IPS-18a (cell line): Measurements from ENCODE around the gene PGAP6.
"Not testable (repeated sequence)": the region's sequence is repeated elsewhere in the genome, so short reads cannot be mapped to it uniquely, and the experiment has no call there.

Experiments
- H3K27ac ChIP-seq: one replicate; pipeline ENCODE4 v1.5.1; 2013; ENCODE audit warnings: low read length
- H3K27me3 ChIP-seq: one replicate; pipeline ENCODE4 v1.6.1; 2013; ENCODE audit warnings: mild to moderate bottlenecking, low read length; ENCODE audit not compliant: control insufficient read depth, insufficient read depth
- H3K36me3 ChIP-seq: one replicate; pipeline ENCODE4 v1.6.1; 2013; ENCODE audit warnings: low read depth, low read length; ENCODE audit not compliant: control insufficient read depth
- H3K4me1 ChIP-seq: one replicate; pipeline ENCODE4 v1.6.1; 2013; ENCODE audit warnings: low read depth, low read length; ENCODE audit not compliant: control insufficient read depth
- H3K4me3 ChIP-seq: one replicate; pipeline ENCODE4 v1.5.1; 2013; ENCODE audit warnings: low read length
- H3K9ac ChIP-seq: one replicate; pipeline ENCODE4 v1.6.1; 2013; ENCODE audit warnings: mild to moderate bottlenecking, low read length, moderate library complexity
- H3K9me3 ChIP-seq: one replicate; pipeline ENCODE4 v1.6.1; 2013; ENCODE audit warnings: low read depth, low read length; ENCODE audit not compliant: control insufficient read depth

Gene PGAP6

GRCh38 chr16:336269-336668 lies 45.5 kb downstream of the PGAP6 start:
- no peaks in the 10 kb centered on the region for H3K27me3 ChIP-seq
- H3K9ac ChIP-seq = no peak overlapping the region
- H3K9me3 ChIP-seq = no peaks in the 10 kb centered on the region
- no peak overlapping the region for H3K4me3 ChIP-seq
- H3K36me3 ChIP-seq = no peaks in the 10 kb centered on the region
- H3K27ac ChIP-seq = no peak overlapping the region
- no peaks in the 10 kb centered on the region for H3K4me1 ChIP-seq

GRCh38 chr16:334861-335632 lies 46.7 kb downstream of the PGAP6 start:
- not testable (repeated sequence) for H3K9me3 ChIP-seq, H3K36me3 ChIP-seq, H3K27me3 ChIP-seq, H3K4me3 ChIP-seq, H3K4me1 ChIP-seq, H3K9ac ChIP-seq, H3K27ac ChIP-seq

DNA sequence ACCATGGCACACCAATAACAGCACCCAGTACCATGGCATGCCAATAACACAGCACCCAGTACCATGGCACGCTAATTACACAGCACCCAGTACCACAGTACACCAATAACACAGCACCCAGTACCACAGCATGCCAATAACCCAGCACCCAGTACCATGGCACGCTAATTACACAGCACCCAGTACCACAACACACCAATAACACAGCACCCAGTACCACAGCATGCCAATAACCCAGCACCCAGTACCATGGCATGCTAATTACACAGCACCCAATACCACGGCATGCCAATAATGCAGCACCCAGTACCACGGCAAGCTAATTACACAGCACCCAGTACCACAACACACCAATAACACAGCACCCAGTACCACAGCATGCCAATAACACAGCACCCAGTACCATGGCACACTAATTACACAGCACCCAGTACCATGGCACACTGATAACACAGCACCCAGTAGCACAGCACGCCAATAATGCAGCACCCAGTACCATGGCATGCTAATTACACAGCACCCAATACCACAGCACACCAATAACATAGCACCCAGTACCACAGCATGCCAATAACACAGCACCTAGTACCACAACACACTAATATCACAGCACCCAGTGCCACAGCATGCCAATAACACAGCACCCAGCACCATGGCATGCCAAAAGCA lies 47.5 kb downstream of the PGAP6 start:
- H3K36me3 ChIP-seq, H3K27me3 ChIP-seq, H3K9me3 ChIP-seq, H3K9ac ChIP-seq, H3K27ac ChIP-seq, H3K4me1 ChIP-seq, H3K4me3 ChIP-seq: not testable (repeated sequence)

GRCh38 chr16:333406-334094 lies 48.2 kb downstream of the PGAP6 start:
- Histone ChIP-seq H3K36me3 (no peaks in the 10 kb centered on the region), H3K9me3 (no peaks in the 10 kb centered on the region), H3K4me3 (no peak overlapping the region), H3K9ac (no peak overlapping the region), H3K4me1 (no peaks in the 10 kb centered on the region), H3K27me3 (no peaks in the 10 kb centered on the region), H3K27ac (no peak overlapping the region)

DNA sequence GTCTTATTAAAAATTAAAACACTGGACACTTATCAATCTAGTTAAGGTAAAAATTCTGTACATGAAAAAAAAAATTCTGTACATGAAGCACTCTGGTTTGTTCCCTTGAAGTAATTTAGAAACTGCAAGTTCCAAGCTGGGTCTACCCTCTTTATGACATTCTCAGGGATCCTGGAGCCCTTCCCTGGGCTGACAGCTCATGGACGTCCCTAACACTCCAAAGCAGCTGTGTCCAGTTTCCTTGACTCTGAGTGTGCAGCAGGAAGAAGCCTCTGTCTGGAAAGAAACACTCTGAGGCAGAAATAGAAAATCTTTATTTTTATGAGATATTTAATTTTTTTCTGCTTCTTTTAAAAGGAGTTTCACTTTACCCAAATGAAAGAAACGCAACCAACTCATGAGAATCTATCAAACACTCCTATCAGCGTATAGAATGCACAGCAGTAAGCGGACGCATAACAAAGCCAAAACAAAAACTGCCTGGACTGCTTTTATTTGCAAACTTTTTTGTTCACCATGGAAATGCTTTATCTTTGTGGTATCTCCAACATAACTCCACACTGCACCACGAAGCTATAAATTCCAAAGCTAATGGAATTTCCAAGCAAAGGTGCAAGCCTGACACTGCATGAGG lies 50.5 kb downstream of the PGAP6 start:
- not testable (repeated sequence) for H3K27ac ChIP-seq, H3K9me3 ChIP-seq

DNA sequence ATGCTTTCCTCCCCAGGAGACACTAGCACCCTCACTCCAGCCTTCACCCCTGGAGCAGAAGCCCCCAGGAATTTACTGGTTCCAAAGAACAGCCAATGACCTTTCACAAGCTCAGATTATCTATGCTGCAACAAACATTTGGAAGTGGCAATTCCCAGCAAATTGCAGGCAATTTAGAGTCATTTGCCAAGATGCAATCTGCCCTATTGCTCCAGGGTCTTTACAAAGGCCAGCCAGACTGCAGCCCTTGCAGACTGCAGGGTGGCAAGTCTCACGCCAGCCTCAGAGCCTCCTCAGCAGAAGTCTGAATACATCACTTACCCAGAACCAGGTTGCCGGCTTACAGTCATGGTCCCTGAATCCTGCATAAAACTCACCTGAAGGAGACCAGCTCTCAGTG lies 51.0 kb downstream of the PGAP6 start:
- Histone ChIP-seq H3K4me3 (no peak overlapping the region), H3K27me3 (no peaks in the 10 kb centered on the region), H3K36me3 (no peaks in the 10 kb centered on the region), H3K4me1 (no peaks in the 10 kb centered on the region), H3K9me3 (no peaks in the 10 kb centered on the region), H3K9ac (no peak overlapping the region), H3K27ac (no peak overlapping the region)

More for the DNA sequence above, 50.5 kb downstream of the PGAP6 start:
- H3K27me3 ChIP-seq, H3K36me3 ChIP-seq, H3K4me3 ChIP-seq, H3K4me1 ChIP-seq, H3K9ac ChIP-seq: not testable (repeated sequence)

DNA sequence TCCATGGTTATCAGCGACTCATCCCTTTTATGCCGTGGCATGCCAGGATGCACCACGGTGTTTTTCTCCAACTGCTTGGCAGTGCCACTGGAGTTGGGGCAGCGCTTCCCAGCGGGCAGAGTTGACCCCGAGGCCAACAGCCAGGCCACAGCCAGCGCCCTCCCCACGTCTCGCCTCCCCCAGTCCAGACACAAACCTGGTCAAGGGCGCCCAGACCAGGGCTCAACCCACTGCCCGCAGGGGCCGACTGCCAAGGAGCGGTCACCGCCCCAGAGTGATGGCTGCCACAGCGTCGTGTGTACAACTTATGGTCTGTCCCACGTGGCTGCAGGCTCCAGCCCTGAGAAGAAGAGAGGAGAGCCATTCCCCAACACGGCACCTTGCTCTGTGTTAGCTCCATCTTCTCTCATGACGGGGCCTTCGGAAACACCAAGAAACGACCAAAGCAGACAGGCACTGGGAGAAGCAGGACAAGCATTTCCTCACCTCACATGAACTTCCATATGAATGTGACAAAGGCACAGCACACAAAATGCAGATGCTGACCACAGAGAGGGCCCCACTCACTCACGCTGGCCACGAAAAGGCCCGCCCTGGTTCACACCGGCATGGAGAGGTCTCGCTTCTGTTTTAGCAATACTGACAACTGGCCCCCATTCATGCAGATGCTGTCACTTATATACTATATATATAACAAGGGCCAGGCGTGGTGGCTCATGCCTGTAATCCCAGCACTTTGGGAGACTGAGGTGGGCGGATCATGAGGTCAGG lies 56.2 kb downstream of the PGAP6 start:
- no peak overlapping the region for H3K9ac ChIP-seq
- H3K4me1 ChIP-seq = peaks cover 5% of the 10 kb centered on the region
- no peak overlapping the region for H3K4me3 ChIP-seq
- H3K27ac ChIP-seq = no peak overlapping the region
- H3K9me3 ChIP-seq = no peaks in the 10 kb centered on the region
- no peaks in the 10 kb centered on the region for H3K36me3 ChIP-seq
- H3K27me3 ChIP-seq = no peaks in the 10 kb centered on the region

DNA sequence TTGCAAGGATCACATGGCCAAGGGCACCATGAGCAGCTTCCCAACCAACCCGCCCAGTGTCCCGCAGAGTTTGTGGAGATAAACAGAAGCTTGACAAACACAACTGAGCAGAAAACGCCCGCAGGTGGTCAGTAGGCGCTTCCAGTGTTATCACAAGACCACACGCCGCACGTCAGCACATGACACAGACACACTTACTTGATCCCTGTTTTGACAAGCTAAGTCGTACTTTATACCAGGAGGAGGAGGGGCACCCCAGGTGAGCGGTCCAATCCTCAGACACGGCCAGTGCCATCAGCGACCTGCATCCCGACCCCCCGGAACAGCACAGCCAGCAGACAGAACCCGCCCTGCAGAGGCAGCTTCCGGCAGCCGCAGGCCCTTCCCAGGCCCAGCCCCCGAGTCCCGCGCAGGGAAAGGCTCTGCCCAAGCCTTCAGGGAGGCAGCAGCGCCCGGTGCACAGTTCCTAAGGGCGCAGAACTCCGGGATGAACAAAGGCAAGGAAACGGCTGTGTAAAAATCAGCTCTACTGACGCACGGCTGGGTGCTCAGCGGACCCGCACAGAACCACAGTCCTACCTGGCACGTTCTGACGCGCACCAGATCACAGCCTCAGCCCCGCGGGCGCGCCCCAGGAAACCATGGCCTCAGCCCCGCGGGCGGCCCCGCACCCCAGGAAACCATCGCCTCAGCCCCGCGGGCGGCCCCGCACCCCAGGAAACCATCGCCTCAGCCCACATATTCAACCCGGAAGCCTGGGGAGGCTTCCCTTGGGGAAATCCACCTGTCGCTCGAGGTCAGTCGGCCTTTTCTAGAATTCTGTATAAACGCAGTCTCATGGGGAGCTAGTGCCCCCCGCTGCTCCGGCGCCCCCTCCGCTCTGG lies 57.1 kb downstream of the PGAP6 start:
- Histone ChIP-seq H3K27ac (no peak overlapping the region), H3K36me3 (no peaks in the 10 kb centered on the region), H3K9me3 (no peaks in the 10 kb centered on the region), H3K9ac (no peak overlapping the region), H3K4me3 (no peak overlapping the region), H3K27me3 (no peaks in the 10 kb centered on the region), H3K4me1 (peaks cover 5% of the 10 kb centered on the region)

- Histone ChIP-seq H3K36me3 (no peaks in the 10 kb centered on the region), H3K9me3 (no peaks in the 10 kb centered on the region), H3K27me3 (no peaks in the 10 kb centered on the region), H3K27ac (no peak overlapping the region), H3K4me1 (peaks cover 8% of the 10 kb centered on the region), H3K9ac (no peak overlapping the region), H3K4me3 (no peak overlapping the region)
These were observed 57.7 kb downstream of the PGAP6 start for GRCh38 chr16:324201-324450.

GRCh38 chr16:322476-323143 lies 59.2 kb downstream of the PGAP6 start:
- Histone ChIP-seq H3K9ac (no peak overlapping the region), H3K9me3 (no peaks in the 10 kb centered on the region), H3K4me3 (no peak overlapping the region), H3K36me3 (no peaks in the 10 kb centered on the region), H3K27me3 (no peaks in the 10 kb centered on the region), H3K27ac (no peak overlapping the region), H3K4me1 (peaks cover 12% of the 10 kb centered on the region)
